GM18508 (cell line): ENCODE data around the gene NME2.
"Not testable (repeated sequence)": the region's sequence is repeated elsewhere in the genome, so short reads cannot be mapped to it uniquely, and the experiment has no call there.

Experiments used
- ATAC-seq: cut with Tn5 transposase; IDR thresholded peaks from one replicate; pipeline ENCODE4 v1.9.1; 2021; ENCODE audit warnings: moderate number of reproducible peaks; ENCODE audit not compliant: insufficient read depth, unreplicated experiment

The NME2 gene

GRCh38 chr17:51150932-51151331 is 15.3 kb upstream of the NME2 start:
- no peak for ATAC-seq

GRCh38 chr17:51152766-51153209 is 13.4 kb upstream of the NME2 start:
- no peak for ATAC-seq

DNA sequence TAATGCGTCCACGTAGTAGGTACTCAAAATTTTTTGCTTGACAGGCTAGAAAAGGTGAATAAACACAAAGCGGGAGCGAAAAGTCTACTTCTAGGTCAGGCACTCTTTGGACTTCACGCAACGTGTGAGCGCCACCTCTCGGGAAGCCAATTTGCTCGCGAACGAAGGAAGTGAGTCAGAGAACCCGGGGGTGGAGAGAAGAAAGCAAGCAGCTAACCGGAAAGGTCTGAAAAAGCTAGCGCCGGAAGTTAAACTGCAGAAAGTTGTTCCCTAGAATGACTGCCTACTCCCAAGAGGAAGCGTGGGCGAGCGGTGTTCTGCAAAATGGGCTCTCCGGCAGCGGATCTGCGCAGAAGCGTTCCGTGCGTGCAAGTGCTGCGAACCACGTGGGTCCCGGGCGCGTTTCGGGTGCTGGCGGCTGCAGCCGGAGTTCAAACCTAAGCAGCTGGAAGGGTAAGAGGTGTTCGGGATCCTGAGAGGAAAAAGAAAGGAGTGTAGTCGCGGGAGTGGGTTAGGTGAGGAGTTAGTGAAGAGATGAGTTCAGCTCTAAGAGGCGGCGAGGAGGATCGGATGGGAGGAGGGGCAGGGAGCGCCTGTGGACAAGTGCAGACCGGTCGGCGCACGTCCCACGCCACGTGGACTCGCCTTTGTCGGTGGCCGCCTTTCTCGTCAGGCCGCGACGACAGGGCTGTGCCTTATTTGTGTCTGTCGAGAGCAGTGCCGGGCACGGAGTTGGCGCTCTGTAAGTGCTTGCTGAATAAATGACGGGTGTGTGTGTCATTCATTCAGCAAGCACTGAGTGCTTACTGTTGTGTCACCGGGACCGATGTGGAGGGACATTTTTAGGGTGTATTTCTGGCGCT is 12.8 kb upstream of the NME2 start, which contains the start of gene NME1:
Gene NME1, plus strand, starts transcription at position 350 of the 863 bp plus-strand sequence. CDS start 2,096 bp downstream, outside the sequence.
- ATAC-seq, result peak; percentile 82

- no peak for ATAC-seq
These were observed 12.0 kb upstream of the NME2 start for GRCh38 chr17:51154176-51154575.

- ATAC-seq, result no peak
These were observed 10.8 kb upstream of the NME2 start for GRCh38 chr17:51155416-51155815.

GRCh38 chr17:51159604-51160003 is 6.6 kb upstream of the NME2 start:
- ATAC-seq, result no peak

DNA sequence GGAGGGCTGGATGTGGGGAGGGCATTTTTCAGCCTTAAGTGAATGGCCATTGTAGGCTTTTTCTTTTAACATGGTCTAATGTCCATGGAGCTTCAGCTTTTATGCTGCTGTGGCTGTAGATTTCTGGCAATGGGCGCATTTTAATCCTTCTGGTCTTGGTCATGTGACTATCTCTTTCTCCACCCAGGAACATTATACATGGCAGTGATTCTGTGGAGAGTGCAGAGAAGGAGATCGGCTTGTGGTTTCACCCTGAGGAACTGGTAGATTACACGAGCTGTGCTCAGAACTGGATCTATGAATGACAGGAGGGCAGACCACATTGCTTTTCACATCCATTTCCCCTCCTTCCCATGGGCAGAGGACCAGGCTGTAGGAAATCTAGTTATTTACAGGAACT is 4.7 kb upstream of the NME2 start:
- ATAC-seq, result no peak

GRCh38 chr17:51164911-51165679 is 1.1 kb upstream of the NME2 start:
- no peak for ATAC-seq

- ATAC-seq, result no peak
These were observed 472 bp upstream of the NME2 start for GRCh38 chr17:51165680-51166197.

DNA sequence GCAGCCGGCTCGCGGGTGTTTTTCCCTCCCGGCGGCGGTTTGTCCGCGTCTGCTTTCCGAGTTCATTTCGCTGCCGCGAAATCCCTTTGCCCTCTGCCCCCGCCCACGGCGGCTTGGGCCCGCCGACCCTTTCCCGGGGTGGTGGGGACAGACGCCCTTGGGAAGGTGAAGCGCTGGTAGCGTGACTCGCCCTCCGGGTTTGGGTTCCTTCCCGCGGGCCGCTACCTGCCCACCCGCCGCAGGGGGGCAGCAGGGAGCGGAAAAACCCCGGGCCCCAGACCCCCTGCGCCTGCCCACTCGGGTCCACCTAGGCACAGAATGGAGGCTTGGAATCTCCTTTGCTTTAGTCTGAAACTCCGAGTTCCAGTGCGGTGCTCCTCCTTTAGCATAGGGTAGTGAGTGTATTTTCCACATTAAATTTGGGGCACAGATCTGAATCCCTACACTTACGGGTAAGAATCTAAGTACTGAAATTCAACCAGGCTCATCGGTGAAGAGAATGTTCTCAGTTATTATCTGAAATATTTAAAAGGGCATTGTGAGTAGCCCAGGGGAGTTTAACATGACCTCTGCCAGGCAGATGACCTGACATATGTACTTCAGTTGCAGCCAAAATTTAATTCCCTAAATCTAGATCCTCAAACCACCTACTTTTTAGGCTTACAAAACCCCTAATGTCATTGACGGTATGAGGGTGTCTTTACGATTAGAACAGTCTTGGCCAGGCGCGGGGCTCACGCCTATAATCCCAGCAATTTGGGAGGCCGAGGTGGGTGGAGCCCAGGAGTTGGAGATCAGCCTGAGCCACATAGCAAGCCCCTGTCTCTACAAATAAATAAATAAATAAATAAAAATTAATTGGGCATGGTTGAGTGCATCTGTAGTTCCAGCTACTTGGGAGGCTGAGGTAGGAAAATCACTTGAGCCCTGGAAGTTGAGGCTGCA is 1.0 kb downstream of the NME2 start:
- peak; percentile 27 for ATAC-seq

- no peak for ATAC-seq
These were observed 3.1 kb downstream of the NME2 start for GRCh38 chr17:51169340-51169739.

GRCh38 chr17:51170736-51171135 is 4.5 kb downstream of the NME2 start:
- ATAC-seq, result no peak

GRCh38 chr17:51172030-51172429 is 5.8 kb downstream of the NME2 start:
- not testable (repeated sequence) for ATAC-seq

GRCh38 chr17:51180486-51180885 is 14.3 kb downstream of the NME2 start:
- no peak for ATAC-seq

DNA sequence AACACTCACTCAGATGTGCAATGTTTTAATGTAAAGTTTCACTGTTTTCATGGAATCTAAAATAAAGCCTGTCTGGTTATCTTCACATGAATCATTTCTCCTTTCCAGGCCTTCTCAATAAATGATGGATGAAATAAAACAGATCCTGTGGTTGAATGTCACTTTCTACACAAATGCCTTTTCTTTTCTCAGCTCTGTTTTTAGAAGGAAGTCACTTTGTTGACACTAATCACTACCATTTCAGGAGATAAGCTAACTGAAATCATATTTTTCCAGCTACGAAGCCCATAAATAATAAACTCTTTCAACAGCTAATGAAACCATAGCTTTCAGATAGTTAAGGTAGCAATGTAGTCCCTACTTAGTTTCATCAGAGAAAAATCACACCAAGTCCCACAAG is 17.9 kb downstream of the NME2 start:
- ATAC-seq, result no peak

DNA sequence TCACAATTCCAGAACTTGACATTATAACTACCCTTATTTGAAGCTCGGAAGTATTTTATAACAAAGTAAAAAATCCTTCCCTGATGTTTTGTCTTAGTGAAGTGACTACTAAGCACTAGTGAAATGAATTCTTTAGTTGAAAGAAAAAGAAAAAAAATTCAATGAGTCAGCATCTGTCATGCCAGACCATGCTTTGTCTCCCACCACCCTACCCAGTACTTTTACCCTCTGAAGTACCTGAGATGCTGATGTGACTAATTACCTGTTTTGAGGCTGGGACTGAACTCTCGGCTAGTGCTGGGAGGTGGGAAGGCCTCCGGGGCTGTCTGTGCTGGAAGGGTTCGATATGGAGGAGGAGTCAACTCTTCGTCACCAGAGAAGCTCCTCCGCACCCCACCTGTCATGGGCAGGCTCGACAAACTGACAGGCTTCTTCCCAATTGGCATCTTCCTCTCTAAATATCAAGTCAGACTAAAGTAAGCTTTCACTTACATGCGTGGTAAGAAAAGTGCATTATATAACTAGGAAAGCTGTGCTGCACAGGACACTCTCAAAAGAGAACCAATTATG is 19.6 kb downstream of the NME2 start:
- ATAC-seq, result no peak

DNA sequence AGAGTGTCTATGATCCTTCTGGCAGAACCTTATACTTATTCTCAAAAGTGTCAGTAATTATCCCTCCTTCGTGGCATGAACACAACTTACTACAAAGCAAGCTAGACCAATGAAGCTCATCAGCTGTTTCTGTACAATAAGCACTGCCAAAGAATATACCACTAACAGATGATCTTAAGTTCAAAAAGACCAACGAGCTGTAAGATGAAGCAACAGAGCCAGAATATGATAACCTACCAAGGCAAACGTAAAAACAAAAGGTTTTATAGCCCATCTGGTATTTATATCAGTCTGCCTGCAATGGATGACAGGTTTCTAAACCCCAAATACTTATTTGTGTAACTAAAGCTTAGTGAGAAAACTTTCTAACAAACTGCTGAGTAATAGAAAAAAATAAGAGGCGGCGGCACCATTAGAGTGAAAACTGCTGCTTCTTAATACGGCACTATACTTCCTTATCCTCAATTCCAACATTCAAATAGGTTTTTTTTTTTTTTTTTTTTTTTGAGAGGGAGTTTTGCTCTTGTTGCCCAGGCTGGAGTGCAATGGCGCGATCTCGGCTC is 22.1 kb downstream of the NME2 start:
- no peak for ATAC-seq

GRCh38 chr17:51189162-51189561 is 23.0 kb downstream of the NME2 start:
- no peak for ATAC-seq

GRCh38 chr17:51189628-51190027 is 23.4 kb downstream of the NME2 start:
- no peak for ATAC-seq
